Testis (tissue), 3 donors: ENCODE data around the gene C6orf89. TPM values are rescaled to one million over a fixed set of nuclear protein-coding genes. Genes with fewer than 3 reads are reported as not detected.
A peak's percentile ranks its signal among the peaks of the same experiment; 100 is the strongest.

Experiments
- DNase-seq: peaks from one replicate; pipeline ENCODE4 v3.0.0-alpha.2; 2019
- H3K27ac ChIP-seq, 2 donors: fragments of 200-600 bp; sonication (generic); one replicate each; pipeline ENCODE4 v1.5.1; 2019
- H3K27me3 ChIP-seq: fragments of 200-600 bp; sonication (generic); one replicate; pipeline ENCODE4 v1.5.1; 2019
- H3K36me3 ChIP-seq: fragments of 200-600 bp; sonication (generic); one replicate; pipeline ENCODE4 v1.5.1; 2017; ENCODE audit warnings: low read depth; ENCODE audit errors: missing control alignments
- H3K4me1 ChIP-seq: fragments of 200-600 bp; sonication (generic); one replicate; pipeline ENCODE4 v1.5.1; 2019
- H3K4me3 ChIP-seq, 2 donors: fragments of 200-600 bp; sonication (generic); one replicate each; pipeline ENCODE4 v1.5.1; 2017 to 2019
- H3K9me3 ChIP-seq: fragments of 200-600 bp; sonication (generic); one replicate; pipeline ENCODE4 v1.5.1; 2017
- POLR2A ChIP-seq: fragments of 450-650 bp; IDR thresholded peaks from one replicate; pipeline ENCODE4 v1.6.1; 2017; ENCODE audit warnings: antibody characterized with exemption, mild to moderate bottlenecking, moderate library complexity
- WGBS, 2 donors: methylation state at CpG; one replicate each; pipeline ENCODE4 v1.1.5; 2018; 5-methylcytosine and 5-hydroxymethylcytosine counted together
- intact Hi-C: fragments of 100-400 bp; cut with DNase I; formaldehyde crosslinking; loops from one replicate; pipeline ENCODE4 v1.15.1; 2023; ENCODE audit warnings: low total_unique reads
- polyA plus RNA-seq: library from polyadenylated mRNA; stranded (reverse); fragments of 350-450 nt; fragmentation: Illumina TruSeq; extraction: RNeasy Lipid Tissue Mini Kit (QIAGEN cat#74804); gene quantifications from one replicate; pipeline ENCODE4 v1.2.3, GENCODE V29; 2014; ENCODE audit warnings: low read depth, low replicate concordance; ENCODE audit not compliant: insufficient read depth
- total RNA-seq, 2 donors: library from RNA; depleted of rRNA; stranded (reverse); fragments of >200 nt; gene quantifications; one replicate each; pipeline ENCODE4 v1.2.3, GENCODE V29; 2016
- TF ChIP-seq, protein P1 (sequence below), 3 experiments: fragments of 450-650 bp in 2 of 3; fragments of 200-600 bp in 1 of 3; sonication (generic) in 1 of 3; IDR thresholded peaks; one replicate each; pipeline ENCODE4 v1.5.1; 2016 to 2019; ENCODE audit warnings: antibody characterized with exemption in 3 of 3, mild to moderate bottlenecking in 2 of 3, moderate library complexity in 1 of 3

Gene C6orf89
- total and polyA plus RNA-seq, 3 donors from 2014 or later: 78.9 to 93.6 (median 80.3) TPM

DNA sequence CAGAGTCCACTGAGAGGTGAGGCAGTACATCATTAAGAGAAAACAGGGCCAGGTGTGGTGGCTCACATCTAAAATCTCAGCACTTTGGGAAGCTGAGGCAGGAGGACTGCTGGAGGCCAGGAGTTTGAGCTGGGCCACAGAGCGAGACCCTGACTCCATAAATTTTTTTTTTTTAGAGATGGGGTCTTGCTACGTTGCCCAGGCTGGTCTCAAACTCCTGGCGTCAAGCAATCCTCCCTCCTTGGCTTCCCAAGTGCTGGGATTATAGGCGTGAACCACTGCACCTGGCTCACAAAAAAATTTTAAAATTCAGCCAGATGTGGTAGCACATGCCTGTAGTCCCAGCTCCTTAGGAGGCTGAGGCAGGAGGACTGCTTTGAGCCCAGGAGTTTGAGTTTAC is 28.4 kb upstream of the C6orf89 start:
- DNase-seq: no peak
- Histone ChIP-seq H3K9me3 (no peaks in the 10 kb centered on the region), H3K4me1 (peaks cover 12% of the 10 kb centered on the region), H3K36me3 (no peaks in the 10 kb centered on the region), H3K4me3 (no peak overlapping the region), H3K27me3 (no peaks in the 10 kb centered on the region), H3K27ac (no peak overlapping the region)
- no peak for TF ChIP-seq POLR2A
- TF ChIP-seq, protein P1, sequence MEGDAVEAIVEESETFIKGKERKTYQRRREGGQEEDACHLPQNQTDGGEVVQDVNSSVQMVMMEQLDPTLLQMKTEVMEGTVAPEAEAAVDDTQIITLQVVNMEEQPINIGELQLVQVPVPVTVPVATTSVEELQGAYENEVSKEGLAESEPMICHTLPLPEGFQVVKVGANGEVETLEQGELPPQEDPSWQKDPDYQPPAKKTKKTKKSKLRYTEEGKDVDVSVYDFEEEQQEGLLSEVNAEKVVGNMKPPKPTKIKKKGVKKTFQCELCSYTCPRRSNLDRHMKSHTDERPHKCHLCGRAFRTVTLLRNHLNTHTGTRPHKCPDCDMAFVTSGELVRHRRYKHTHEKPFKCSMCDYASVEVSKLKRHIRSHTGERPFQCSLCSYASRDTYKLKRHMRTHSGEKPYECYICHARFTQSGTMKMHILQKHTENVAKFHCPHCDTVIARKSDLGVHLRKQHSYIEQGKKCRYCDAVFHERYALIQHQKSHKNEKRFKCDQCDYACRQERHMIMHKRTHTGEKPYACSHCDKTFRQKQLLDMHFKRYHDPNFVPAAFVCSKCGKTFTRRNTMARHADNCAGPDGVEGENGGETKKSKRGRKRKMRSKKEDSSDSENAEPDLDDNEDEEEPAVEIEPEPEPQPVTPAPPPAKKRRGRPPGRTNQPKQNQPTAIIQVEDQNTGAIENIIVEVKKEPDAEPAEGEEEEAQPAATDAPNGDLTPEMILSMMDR (IDR thresholded peaks at IDR 0.05): no peak
- whole genome bisulfite sequencing, 2 donors: 92 to 97% methylated on average over 4 of the region's 4 CpGs
- intact Hi-C loops: no loop called here

DNA sequence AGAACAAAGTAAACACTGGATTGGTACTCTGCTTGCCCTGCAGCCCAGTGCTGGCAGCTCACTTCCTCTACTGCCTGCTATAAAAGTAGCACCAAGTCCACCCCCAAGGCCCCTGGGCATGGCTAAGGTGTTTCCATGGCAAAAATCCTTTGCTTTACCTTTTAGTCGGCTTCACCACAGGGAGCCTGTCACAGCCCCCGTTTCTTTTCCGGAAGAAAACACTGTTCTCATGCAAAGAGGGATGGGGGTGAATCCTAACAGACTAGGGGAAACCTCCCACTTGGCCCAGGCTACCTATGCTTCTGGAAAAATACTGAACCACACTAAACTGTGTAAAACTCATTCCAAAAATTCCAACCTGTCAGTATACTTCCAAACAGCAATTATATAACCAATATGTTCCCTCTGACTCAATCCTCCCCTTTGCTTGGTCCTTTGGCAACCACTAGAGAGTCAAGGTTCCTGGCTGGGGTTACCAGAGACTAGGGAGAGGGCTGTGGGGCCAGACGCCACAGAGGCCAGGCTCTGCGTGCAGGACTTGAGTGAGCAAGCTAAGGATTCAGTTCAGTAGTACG is 27.3 kb upstream of the C6orf89 start:
- H3K27me3 ChIP-seq: no peaks in the 10 kb centered on the region
- H3K4me3 ChIP-seq: no peak overlapping the region
- TF ChIP-seq, protein P1 (IDR thresholded peaks at IDR 0.05): no peak
- TF ChIP-seq POLR2A: no peak
- peak; percentile 55 for DNase-seq
- H3K36me3 ChIP-seq: no peaks in the 10 kb centered on the region
- 60 to 61% methylated on average over 3 to 6 of the region's 6 CpGs for WGBS, 2 donors
- no peaks in the 10 kb centered on the region for H3K9me3 ChIP-seq
- H3K4me1 ChIP-seq: peaks cover 10% of the 10 kb centered on the region
- intact Hi-C loops: no loop called here
- no peak overlapping the region for H3K27ac ChIP-seq

DNA sequence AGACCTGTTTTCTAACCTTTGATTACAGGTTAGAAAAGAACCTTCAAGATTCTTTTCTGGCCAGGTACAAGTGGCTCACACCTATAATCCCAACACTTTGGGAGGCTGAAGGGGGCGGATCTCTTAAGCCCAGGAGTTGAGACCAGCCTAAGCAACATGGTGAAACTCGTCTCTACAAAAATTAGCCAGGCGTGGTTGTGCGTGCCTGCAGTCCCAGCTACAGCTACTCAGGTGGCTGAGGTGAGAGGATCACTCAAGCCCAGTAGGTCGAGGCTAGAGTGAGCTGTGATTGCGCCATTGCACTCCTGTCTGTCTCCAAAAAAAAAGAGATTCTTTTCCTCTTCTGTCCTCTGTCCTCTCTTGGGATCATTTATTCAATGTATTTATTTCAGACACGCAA is 25.6 kb upstream of the C6orf89 start:
- DNase-seq: no peak
- WGBS, 2 donors: 95 to 98% methylated on average over 7 of the region's 7 CpGs

DNA sequence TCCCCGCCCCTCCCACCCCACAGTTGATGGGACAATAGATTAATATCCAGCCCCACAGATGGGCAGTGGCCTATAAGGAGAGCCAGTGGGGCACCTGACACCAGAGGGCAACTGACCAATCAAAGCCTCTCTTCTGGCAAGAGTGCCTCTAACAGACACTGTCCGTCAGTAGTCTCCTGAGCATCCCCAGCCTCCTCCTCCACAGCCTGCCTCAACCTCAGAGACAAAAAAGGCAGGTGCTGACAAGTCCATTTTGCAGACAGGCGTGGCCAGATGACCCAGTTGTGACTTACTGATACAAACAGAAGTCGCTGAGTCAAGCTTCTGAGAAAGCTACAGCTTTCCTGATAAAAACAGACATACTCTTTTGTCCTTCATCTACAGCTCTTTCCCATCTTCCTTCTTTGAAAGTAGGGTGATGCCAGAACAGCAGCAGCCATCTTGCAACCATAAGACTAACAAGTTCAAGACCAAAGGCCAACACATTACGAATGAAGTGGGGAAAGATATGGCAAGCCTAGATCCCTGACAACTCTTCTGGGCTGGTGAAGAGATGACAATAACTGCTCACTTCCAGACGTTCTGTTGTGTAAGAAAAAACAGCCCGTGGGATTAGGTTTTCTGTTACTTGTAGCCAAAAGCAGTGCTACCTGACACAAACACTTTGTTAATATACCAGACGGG is 23.4 kb upstream of the C6orf89 start:
- peaks cover 7% of the 10 kb centered on the region for H3K4me1 ChIP-seq
- intact Hi-C loops: no loop called here
- WGBS, 2 donors: 72 to 81% methylated on average over 8 of the region's 8 CpGs
- no peaks in the 10 kb centered on the region for H3K27me3 ChIP-seq
- H3K36me3 ChIP-seq: no peaks in the 10 kb centered on the region
- TF ChIP-seq, protein P1 (IDR thresholded peaks at IDR 0.05): no peak
- no peak for TF ChIP-seq POLR2A
- no peak overlapping the region for H3K4me3 ChIP-seq
- peak; percentile 76 for DNase-seq
- H3K27ac ChIP-seq: peak overlapping the region; percentile 23 to 61
- H3K9me3 ChIP-seq: no peaks in the 10 kb centered on the region

More for the DNA sequence above, 25.6 kb upstream of the C6orf89 start:
- intact Hi-C loops: no loop called here
- Histone ChIP-seq H3K27ac (no peak overlapping the region), H3K4me3 (no peak overlapping the region), H3K4me1 (peaks cover 10% of the 10 kb centered on the region), H3K9me3 (no peaks in the 10 kb centered on the region), H3K36me3 (no peaks in the 10 kb centered on the region), H3K27me3 (no peaks in the 10 kb centered on the region)
- TF ChIP-seq, protein P1 (IDR thresholded peaks at IDR 0.05): no peak
- no peak for TF ChIP-seq POLR2A
